SK-N-SH (cell line): Measurements from ENCODE around the gene POFUT2. TPM values are rescaled to one million over a fixed set of nuclear protein-coding genes. Genes with fewer than 3 reads are reported as not detected.
A peak's percentile ranks its signal among the peaks of the same experiment; 100 is the strongest.

Source experiments
- CTCF ChIA-PET: fragments of 300-600, 350-600 bp; formaldehyde crosslinking; extraction: SDS; loops from one replicate; lab custom pipeline; 2021; lab: Yijun Ruan, JAX
- POLR2A ChIA-PET: fragments of 350-600 bp; sonication (Branson Sonifier 250); formaldehyde crosslinking; extraction: SDS; loops from one replicate; lab custom pipeline; 2020; ENCODE audit warnings: antibody characterized with exemption, inconsistent platforms; lab: Yijun Ruan, JAX
- DNase-seq: peaks from one replicate; pipeline ENCODE4 v3.0.0; 2012
- H2AFZ ChIP-seq: fragments of 200-600 bp; sonication (generic); 2 replicates; pipeline ENCODE4 v1.8.1; 2016; ENCODE audit warnings: antibody characterized with exemption, mild to moderate bottlenecking, low read depth
- H3F3A ChIP-seq: fragments of 200-600 bp; sonication (generic); replicated peaks from 2 replicates; pipeline ENCODE3; 2016; ENCODE audit warnings: antibody characterized with exemption, mild to moderate bottlenecking; ENCODE audit not compliant: insufficient read depth
- H3K27ac ChIP-seq, 2 experiments: fragments of 200-500 bp in 1 of 2; fragments of 200-600 bp in 1 of 2; sonication (Bioruptor generic) in 1 of 2; sonication (generic), shearing (Covaris generic) in 1 of 2; 2 replicates each; pipeline versions ENCODE4 v1.5.1 to v1.6.1; 2014 to 2016; ENCODE audit warnings: low read depth in 2 of 2, inconsistent platforms in 1 of 2, low read length in 1 of 2, mild to moderate bottlenecking in 1 of 2, mixed read lengths in 1 of 2
- H3K27me3 ChIP-seq: fragments of 200-600 bp; sonication (generic), shearing (Covaris generic); 2 replicates; pipeline ENCODE4 v1.6.1; 2016; ENCODE audit warnings: mixed run types; ENCODE audit not compliant: insufficient read depth
- H3K36me3 ChIP-seq, 2 experiments: fragments of 200-500 bp in 1 of 2; fragments of 200-600 bp in 1 of 2; sonication (Bioruptor generic) in 1 of 2; sonication (generic) in 1 of 2; replicated peaks in 1 of 2; 2 replicates each; pipeline versions ENCODE3 to v1.5.1; 2014 to 2016; ENCODE audit warnings: low read length in 1 of 2, mild to moderate bottlenecking in 1 of 2; ENCODE audit not compliant: insufficient read depth in 2 of 2, control insufficient read depth in 1 of 2
- H3K4me1 ChIP-seq, 2 experiments: fragments of 200-500 bp in 1 of 2; fragments of 200-600 bp in 1 of 2; sonication (Bioruptor generic) in 1 of 2; sonication (generic), shearing (Covaris generic) in 1 of 2; 2 replicates each; pipeline versions ENCODE4 v1.5.1 to v1.6.1; 2014 to 2016; ENCODE audit warnings: low read depth in 1 of 2, low read length in 1 of 2, mixed run types in 1 of 2; ENCODE audit not compliant: insufficient read depth in 2 of 2, control insufficient read depth in 1 of 2
- H3K4me2 ChIP-seq: fragments of 200-600 bp; sonication (generic), shearing (Covaris generic); 2 replicates; pipeline ENCODE4 v1.6.1; 2017; ENCODE audit warnings: mixed run types
- H3K4me3 ChIP-seq, 2 experiments: fragments of 200-500 bp in 1 of 2; fragments of 200-600 bp in 1 of 2; sonication (Bioruptor generic) in 1 of 2; sonication (generic), shearing (Covaris generic) in 1 of 2; 2 replicates each; pipeline versions ENCODE4 v1.5.1 to v1.8.1; 2014 to 2016; ENCODE audit warnings: low read depth in 2 of 2, inconsistent platforms in 1 of 2, low read length in 1 of 2, mild to moderate bottlenecking in 1 of 2, mixed read lengths in 1 of 2, moderate library complexity in 1 of 2
- H3K79me2 ChIP-seq: fragments of 200-600 bp; sonication (generic); 2 replicates; pipeline ENCODE4 v1.8.1; 2017; ENCODE audit warnings: mild to moderate bottlenecking; ENCODE audit not compliant: insufficient read depth
- H3K9ac ChIP-seq: fragments of 200-600 bp; sonication (generic); 2 replicates; pipeline ENCODE4 v1.6.1; 2017; ENCODE audit warnings: mixed run types
- H3K9me2 ChIP-seq: fragments of 200-600 bp; sonication (generic); 2 replicates; pipeline ENCODE4 v1.6.1; 2017; ENCODE audit warnings: mixed run types
- H3K9me3 ChIP-seq: fragments of 200-600 bp; sonication (generic); 2 replicates; pipeline ENCODE4 v1.6.1; 2017; ENCODE audit warnings: mixed run types, mild to moderate bottlenecking, moderate library complexity
- H4K20me1 ChIP-seq: fragments of 200-600 bp; sonication (generic); 2 replicates; pipeline ENCODE4 v1.6.1; 2017; ENCODE audit warnings: mild to moderate bottlenecking, mixed run types; ENCODE audit not compliant: insufficient read depth
- CHD2 ChIP-seq: fragments of 150-350 bp; IDR thresholded peaks from 2 replicates; pipeline ENCODE4 v1.6.1; 2018; ENCODE audit warnings: low read length; ENCODE audit not compliant: partially characterized antibody
- EZH2phosphoT487 ChIP-seq: fragments of 200-600 bp; sonication (generic); IDR thresholded peaks from 2 replicates; pipeline ENCODE4 v1.6.1; 2017; ENCODE audit warnings: low read depth, mixed run types, mild to moderate bottlenecking, antibody characterized with exemption, moderate library complexity, borderline replicate concordance
- GATA2 ChIP-seq: sonication (generic); formaldehyde crosslinking; IDR thresholded peaks from 2 replicates; pipeline ENCODE4 v1.5.0; 2020; ENCODE audit warnings: mild to moderate bottlenecking, missing genetic modification reagents
- MEF2A ChIP-seq: IDR thresholded peaks from 2 replicates; pipeline ENCODE4 v1.4.0; 2012; ENCODE audit warnings: low read depth, borderline replicate concordance
- NRF1 ChIP-seq: IDR thresholded peaks from 2 replicates; pipeline ENCODE4 v1.6.1; 2012; ENCODE audit warnings: low read depth, mild to moderate bottlenecking, low read length
- POLR2AphosphoS5 ChIP-seq: IDR thresholded peaks from 2 replicates; pipeline ENCODE4 v1.6.1; 2012; ENCODE audit warnings: low read depth, low read length
- RAD21 ChIP-seq: IDR thresholded peaks from 2 replicates; pipeline ENCODE4 v1.6.1; 2012; ENCODE audit warnings: mild to moderate bottlenecking, low read length
- REST ChIP-seq: IDR thresholded peaks from 2 replicates; pipeline ENCODE4 v1.6.1; 2012; ENCODE audit warnings: mild to moderate bottlenecking, low read depth, low read length, moderate library complexity
- SIN3A ChIP-seq: IDR thresholded peaks from 2 replicates; pipeline ENCODE4 v1.6.1; 2012; ENCODE audit warnings: low read depth, mild to moderate bottlenecking, low read length, moderate library complexity, borderline replicate concordance
- TAF1 ChIP-seq: IDR thresholded peaks from 2 replicates; pipeline ENCODE4 v1.6.1; 2012; ENCODE audit warnings: low read depth, mild to moderate bottlenecking, low read length, moderate library complexity, borderline replicate concordance
- TCF12 ChIP-seq: IDR thresholded peaks from 2 replicates; pipeline ENCODE4 v1.4.0; 2012
- TEAD4 ChIP-seq: IDR thresholded peaks from 2 replicates; pipeline ENCODE4 v1.4.0; 2012; ENCODE audit warnings: mild to moderate bottlenecking, borderline replicate concordance; ENCODE audit not compliant: insufficient read depth
- USF2 ChIP-seq: fragments of 150-350 bp; IDR thresholded peaks from 2 replicates; pipeline ENCODE4 v1.6.1; 2017; ENCODE audit warnings: antibody characterized with exemption, low read length, low read depth, borderline replicate concordance
- WGBS: methylation state at CpG from one replicate; pipeline ENCODE4 v1.1.6; 2017; ENCODE audit warnings: low lambda C conversion rate; 5-methylcytosine and 5-hydroxymethylcytosine counted together
- polyA plus RNA-seq, 3 experiments: library from polyadenylated mRNA; depleted of rRNA; stranded (reverse); fragments of >200 nt; gene quantifications; 2 replicates each; pipeline ENCODE4 v1.2.3, GENCODE V29; 2012

The POFUT2 gene
- polyA plus RNA-seq, 1 of the 3 experiments (the other 2 are of a cell fraction) = 53.3 TPM

GRCh38 chr21:45225741-45226327, 61.9 kb downstream of the POFUT2 start:
- TF ChIP-seq NRF1 = no peak
- TF ChIP-seq CHD2 = no peak
- TF ChIP-seq RAD21 = 0 out of 2 replicates have a peak, but pooled peaks have one; percentile 5
- no peak for TF ChIP-seq EZH2phosphoT487
- no peak for TF ChIP-seq MEF2A
- no peak for TF ChIP-seq GATA2 (CRISPR knock-in tag)
- Histone ChIP-seq H2AFZ (no peak overlapping the region), H3F3A (peaks cover 20% of the 10 kb centered on the region), H3K9ac (no peak overlapping the region), H3K27ac (no peak overlapping the region), H3K36me3 (peaks cover 0 to 3% of the 10 kb centered on the region in 2 experiments), H3K27me3 (no peaks in the 10 kb centered on the region), H3K9me3 (no peaks in the 10 kb centered on the region), H3K4me2 (no peak overlapping the region), H3K4me3 (no peak overlapping the region), H4K20me1 (peaks cover 10% of the 10 kb centered on the region), H3K79me2 (no peaks in the 10 kb centered on the region), H3K9me2 (no peaks in the 10 kb centered on the region), H3K4me1 (peaks cover 7 to 13% of the 10 kb centered on the region in 2 experiments; a peak in 2 of 4 replicates)
- DNase-seq = no peak
- WGBS = 89% methylated on average over 16 of the region's 16 CpGs
- CTCF ChIA-PET = interaction anchor here (3.1 to 4.3 kb wide), 2 partner anchors 11 to 88 kb away, joined by 10 to 14 read pairs; no protein-coding TSS in a partner anchor
- POLR2A ChIA-PET = no interaction called here

- Histone ChIP-seq H4K20me1 (peaks cover 10% of the 10 kb centered on the region), H3K4me2 (no peak overlapping the region), H3K27ac (no peak overlapping the region), H3K9me2 (no peaks in the 10 kb centered on the region), H3K27me3 (no peaks in the 10 kb centered on the region), H3K36me3 (peaks cover 0 to 3% of the 10 kb centered on the region in 2 experiments), H3K79me2 (no peaks in the 10 kb centered on the region), H3F3A (peaks cover 20% of the 10 kb centered on the region), H3K4me1 (peaks cover 7 to 13% of the 10 kb centered on the region in 2 experiments; a peak in 2 of 4 replicates), H3K9me3 (no peaks in the 10 kb centered on the region), H3K4me3 (no peak overlapping the region), H3K9ac (no peak overlapping the region), H2AFZ (no peak overlapping the region)
- POLR2A ChIA-PET = no interaction called here
- no peak for DNase-seq
- CTCF ChIA-PET = interaction anchor here (0.9 to 4.3 kb wide), 5 partner anchors 12 to 88 kb away, joined by 4 to 14 read pairs (median 7); no protein-coding TSS in a partner anchor
- TF ChIP-seq EZH2phosphoT487 = no peak
- 94% methylated on average over 11 of the region's 11 CpGs for WGBS
These were observed 62.5 kb downstream of the POFUT2 start for GRCh38 chr21:45225041-45225740.

- H3K36me3 ChIP-seq = peaks cover 0 to 3% of the 10 kb centered on the region in 2 experiments
- no peak overlapping the region for H3K9ac ChIP-seq
- WGBS = 85% methylated on average over 24 of the region's 24 CpGs
- no peak overlapping the region for H3K4me2 ChIP-seq
- CTCF ChIA-PET = interaction anchor here (0.8 to 3.1 kb wide), 6 partner anchors 13 to 254 kb away, joined by 3 to 10 read pairs (median 5); no protein-coding TSS in a partner anchor
- H3K4me3 ChIP-seq = no peak overlapping the region
- POLR2A ChIA-PET = no interaction called here
- no peak overlapping the region for H3K27ac ChIP-seq
- no peaks in the 10 kb centered on the region for H3K27me3 ChIP-seq
- H4K20me1 ChIP-seq = peaks cover 10% of the 10 kb centered on the region
- no peaks in the 10 kb centered on the region for H3K79me2 ChIP-seq
- no peaks in the 10 kb centered on the region for H3K9me2 ChIP-seq
- H2AFZ ChIP-seq = no peak overlapping the region
- DNase-seq = no peak
- H3K9me3 ChIP-seq = no peaks in the 10 kb centered on the region
- H3F3A ChIP-seq = peaks cover 20% of the 10 kb centered on the region
- H3K4me1 ChIP-seq = peaks cover 7 to 13% of the 10 kb centered on the region in 2 experiments; a peak in 2 of 4 replicates
- no peak for TF ChIP-seq REST
- no peak for TF ChIP-seq TCF12
- TF ChIP-seq MEF2A = no peak
- TF ChIP-seq POLR2AphosphoS5 = no peak
- TF ChIP-seq USF2 = no peak
- TF ChIP-seq CHD2 = no peak
- no peak for TF ChIP-seq TEAD4
- no peak for TF ChIP-seq SIN3A
- TF ChIP-seq TAF1 = no peak
These were observed 63.3 kb downstream of the POFUT2 start for GRCh38 chr21:45224189-45224938.
